B cell (primary cell): ENCODE measurements around the gene WDR76.
"Not testable (repeated sequence)": the region's sequence is repeated elsewhere in the genome, so short reads cannot be mapped to it uniquely, and the experiment has no call there.

Experiments
- CTCF ChIP-seq: fragments of 200-600 bp; IDR thresholded peaks from one replicate; pipeline ENCODE4 v1.8.0; 2022; ENCODE audit warnings: antibody characterized with exemption, mild to moderate bottlenecking
- EZH2 ChIP-seq: IDR thresholded peaks from 2 replicates; pipeline ENCODE4 v1.6.1; 2012; ENCODE audit warnings: borderline replicate concordance, low read depth, mild to moderate bottlenecking, moderate library complexity, low read length; ENCODE audit not compliant: insufficient read depth, poor library complexity, severe bottlenecking

- not testable (repeated sequence) for TF ChIP-seq CTCF, EZH2
Observed at GRCh38 chr15:43825305-43825704, 1.5 kb upstream of the WDR76 start.
